NCI-H82 treated with DMSO at 0.1 percent for 48 hours (cell line): Measurements from ENCODE around the gene NDST1.
"Not testable (repeated sequence)": the region's sequence is repeated elsewhere in the genome, so short reads cannot be mapped to it uniquely, and the experiment has no call there.

Source experiments
- DNase-seq: peaks from one replicate; lab custom pipeline; 2025; ENCODE audit not compliant: unreplicated experiment; lab: John Stamatoyannopoulos, UW

The NDST1 gene

GRCh38 chr5:150507474-150508276 is at the start of gene NDST1:
Gene NDST1, plus strand, starts transcription at chr5:150508131. Its CDS starts 13,124 bp downstream, at chr5:150521255.
- DNase-seq: no peak

- DNase-seq: peak; percentile 40
These were observed 49.0 kb upstream of the NDST1 start for GRCh38 chr5:150458802-150459557.

- DNase-seq: no peak
These were observed 47.1 kb upstream of the NDST1 start for GRCh38 chr5:150460781-150461180.

GRCh38 chr5:150461231-150461630 is 46.7 kb upstream of the NDST1 start:
- DNase-seq: no peak

GRCh38 chr5:150464554-150465012 is 43.3 kb upstream of the NDST1 start:
- DNase-seq: no peak

GRCh38 chr5:150465927-150466326 is 42.0 kb upstream of the NDST1 start:
- no peak for DNase-seq

- DNase-seq: no peak
These were observed 39.7 kb upstream of the NDST1 start for GRCh38 chr5:150468206-150468605.

- DNase-seq: no peak
These were observed 38.0 kb upstream of the NDST1 start for GRCh38 chr5:150469718-150470469.

- DNase-seq: no peak
These were observed 34.1 kb upstream of the NDST1 start for GRCh38 chr5:150473673-150474358.

GRCh38 chr5:150476568-150476967 is 31.4 kb upstream of the NDST1 start:
- DNase-seq: not testable (repeated sequence)

GRCh38 chr5:150479416-150479815 is 28.5 kb upstream of the NDST1 start:
- no peak for DNase-seq

GRCh38 chr5:150481708-150481965 is 26.3 kb upstream of the NDST1 start:
- no peak for DNase-seq

- no peak for DNase-seq
These were observed 25.9 kb upstream of the NDST1 start for GRCh38 chr5:150481972-150482406.

GRCh38 chr5:150484964-150485692 is 22.8 kb upstream of the NDST1 start:
- no peak for DNase-seq

GRCh38 chr5:150485693-150486401 is 22.1 kb upstream of the NDST1 start:
- no peak for DNase-seq

- no peak for DNase-seq
These were observed 21.3 kb upstream of the NDST1 start for GRCh38 chr5:150486402-150487198.

- DNase-seq: no peak
These were observed 20.5 kb upstream of the NDST1 start for GRCh38 chr5:150487199-150488061.
